GM18861 (cell line): ENCODE measurements around the gene ALDH3A2.

Experiments
- ATAC-seq: cut with Tn5 transposase; IDR thresholded peaks from one replicate; pipeline ENCODE4 v1.9.1; 2021; ENCODE audit not compliant: unreplicated experiment

Gene ALDH3A2

GRCh38 chr17:19713901-19714361 is 65.4 kb downstream of the ALDH3A2 start:
- no peak for ATAC-seq

- no peak for ATAC-seq
Observed at GRCh38 chr17:19714542-19715411, 66.2 kb downstream of the ALDH3A2 start.

GRCh38 chr17:19716108-19717030 is 67.8 kb downstream of the ALDH3A2 start, which contains the start of gene SLC47A2:
Gene SLC47A2 (minus strand): TSS chr17:19716584. CDS start chr17:19716555, 29 bp downstream.
- ATAC-seq = no peak

GRCh38 chr17:19717031-19717360 is 68.4 kb downstream of the ALDH3A2 start:
- no peak for ATAC-seq

GRCh38 chr17:19717411-19717908 is 68.9 kb downstream of the ALDH3A2 start:
- no peak for ATAC-seq

- no peak for ATAC-seq
Observed at GRCh38 chr17:19718041-19718612, 69.6 kb downstream of the ALDH3A2 start.

- no peak for ATAC-seq
Observed at GRCh38 chr17:19718613-19719354, 70.2 kb downstream of the ALDH3A2 start.

- no peak for ATAC-seq
Observed at GRCh38 chr17:19719355-19720209, 71.0 kb downstream of the ALDH3A2 start.

GRCh38 chr17:19720210-19720475 is 71.6 kb downstream of the ALDH3A2 start:
- no peak for ATAC-seq

- no peak for ATAC-seq
Observed at GRCh38 chr17:19720631-19721426, 72.3 kb downstream of the ALDH3A2 start.

GRCh38 chr17:19723964-19724363 is 75.4 kb downstream of the ALDH3A2 start:
- ATAC-seq = no peak

GRCh38 chr17:19724501-19725420 is 76.2 kb downstream of the ALDH3A2 start:
- no peak for ATAC-seq

- ATAC-seq = no peak
Observed at GRCh38 chr17:19725486-19725885, 76.9 kb downstream of the ALDH3A2 start.

GRCh38 chr17:19726631-19727376 is 78.3 kb downstream of the ALDH3A2 start:
- no peak for ATAC-seq
